ENCODE measurements around the gene DDX20.

DDX20 gene

GRCh38 chr1:111735858-111736544 is 19.7 kb upstream of the DDX20 start:
- no peak for DNase-seq (ENCODE audit: low spot score)
- no peak for TF ChIP-seq CTCF (IDR thresholded peaks at IDR 0.05; ENCODE audit: borderline replicate concordance, control extremely low read depth, extremely low read depth, insufficient read depth, missing control alignments)
- in situ Hi-C loops (cut with MboI; ENCODE audit: low sequenced_read_pairs, unreplicated experiment): no loop called here

GRCh38 chr1:111736548-111737215 is 19.0 kb upstream of the DDX20 start:
- no peak for TF ChIP-seq CTCF (IDR thresholded peaks at IDR 0.05; ENCODE audit: borderline replicate concordance, control extremely low read depth, extremely low read depth, insufficient read depth, missing control alignments)
- in situ Hi-C loops (cut with MboI; ENCODE audit: low sequenced_read_pairs, unreplicated experiment): no loop called here
- DNase-seq (ENCODE audit: low spot score): no peak

GRCh38 chr1:111737216-111738132 is 18.2 kb upstream of the DDX20 start:
- in situ Hi-C loops (cut with MboI; ENCODE audit: low sequenced_read_pairs, unreplicated experiment): no loop called here
- DNase-seq (ENCODE audit: low spot score): no peak
- no peak for TF ChIP-seq CTCF (IDR thresholded peaks at IDR 0.05; ENCODE audit: borderline replicate concordance, control extremely low read depth, extremely low read depth, insufficient read depth, missing control alignments)

GRCh38 chr1:111738133-111738435 is 17.6 kb upstream of the DDX20 start:
- TF ChIP-seq CTCF (IDR thresholded peaks at IDR 0.05; ENCODE audit: borderline replicate concordance, control extremely low read depth, extremely low read depth, insufficient read depth, missing control alignments): no peak
- no peak for DNase-seq (ENCODE audit: low spot score)
- in situ Hi-C loops (cut with MboI; ENCODE audit: low sequenced_read_pairs, unreplicated experiment): no loop called here

GRCh38 chr1:111738436-111739193 is 17.1 kb upstream of the DDX20 start:
- DNase-seq (ENCODE audit: low spot score): peak; percentile 62
- in situ Hi-C loops (cut with MboI; ENCODE audit: low sequenced_read_pairs, unreplicated experiment): no loop called here

More at GRCh38 chr1:111738436-111739193, 17.1 kb upstream of the DDX20 start:
- no peak for TF ChIP-seq CTCF (IDR thresholded peaks at IDR 0.05; ENCODE audit: borderline replicate concordance, control extremely low read depth, extremely low read depth, insufficient read depth, missing control alignments)

Data from GM13976 (cell line).